Measurements from ENCODE around the gene MYBBP1A. TPM values are rescaled to one million over a fixed set of nuclear protein-coding genes. Genes with fewer than 3 reads are reported as not detected.

MYBBP1A gene
- total and polyA plus RNA-seq, 9 of the 15 experiments (the other 6 are each of a cell fraction or from before 2014, with no cell fraction given): 2.0 to 114 (median 47.2) TPM

DNA sequence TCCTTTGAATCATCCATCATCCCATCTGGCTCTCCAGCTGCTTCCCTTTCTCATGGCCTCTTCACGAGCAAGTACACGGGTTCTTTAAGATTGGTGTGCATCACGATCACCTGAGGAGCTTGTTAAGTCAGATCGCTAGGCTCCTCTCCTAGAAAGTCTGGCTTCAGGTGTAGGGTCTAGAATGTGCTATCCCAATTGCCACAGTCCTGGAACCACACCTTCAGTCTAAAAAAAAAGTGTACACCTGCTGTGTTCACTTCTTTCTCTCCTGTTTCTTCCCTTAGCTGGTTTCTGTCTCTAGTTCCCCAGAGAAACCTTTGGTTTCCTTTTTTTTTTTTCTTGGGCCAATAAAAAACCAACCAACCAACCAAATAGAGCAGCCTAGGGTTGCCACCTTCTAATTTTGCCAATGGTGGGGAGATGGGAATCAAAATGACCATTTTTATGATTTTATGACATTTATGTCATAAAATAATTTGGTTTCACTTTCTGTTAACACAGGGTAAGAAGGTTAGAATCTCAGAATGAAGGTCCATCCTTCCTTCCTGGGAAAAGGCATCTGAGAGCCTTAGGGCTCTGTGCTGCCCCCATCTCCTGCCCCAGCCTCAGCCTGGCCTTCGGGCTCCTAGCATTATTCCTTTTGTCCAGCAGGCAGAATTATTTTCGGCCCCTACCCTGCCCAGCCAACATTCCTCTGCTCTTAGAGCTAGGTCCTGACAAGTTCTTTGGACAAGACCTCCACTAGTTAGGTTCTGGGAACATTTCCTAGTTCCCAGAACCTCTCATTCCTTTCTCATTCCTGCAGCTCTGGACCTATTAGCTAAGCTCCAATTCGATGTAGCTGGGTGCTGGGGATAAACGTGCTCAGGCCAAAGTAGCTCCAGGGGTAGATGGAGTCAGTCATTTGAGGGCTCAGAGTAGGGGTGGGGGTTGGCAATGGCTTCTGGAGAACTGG lies 7.1 kb upstream of the MYBBP1A start (continued):
- TF ChIP-seq, protein P1, sequence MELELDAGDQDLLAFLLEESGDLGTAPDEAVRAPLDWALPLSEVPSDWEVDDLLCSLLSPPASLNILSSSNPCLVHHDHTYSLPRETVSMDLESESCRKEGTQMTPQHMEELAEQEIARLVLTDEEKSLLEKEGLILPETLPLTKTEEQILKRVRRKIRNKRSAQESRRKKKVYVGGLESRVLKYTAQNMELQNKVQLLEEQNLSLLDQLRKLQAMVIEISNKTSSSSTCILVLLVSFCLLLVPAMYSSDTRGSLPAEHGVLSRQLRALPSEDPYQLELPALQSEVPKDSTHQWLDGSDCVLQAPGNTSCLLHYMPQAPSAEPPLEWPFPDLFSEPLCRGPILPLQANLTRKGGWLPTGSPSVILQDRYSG (tag; conservative IDR thresholded peaks at IDR 0.05; ENCODE audit: low read depth): no peak
- TF ChIP-seq RBM34 (IDR thresholded peaks at IDR 0.05; ENCODE audit: borderline replicate concordance, insufficient read depth, low read length) (no peak), HEY1 (CRISPR knock-in tag; IDR thresholded peaks at IDR 0.05; ENCODE audit: borderline replicate concordance) (no peak)

DNA sequence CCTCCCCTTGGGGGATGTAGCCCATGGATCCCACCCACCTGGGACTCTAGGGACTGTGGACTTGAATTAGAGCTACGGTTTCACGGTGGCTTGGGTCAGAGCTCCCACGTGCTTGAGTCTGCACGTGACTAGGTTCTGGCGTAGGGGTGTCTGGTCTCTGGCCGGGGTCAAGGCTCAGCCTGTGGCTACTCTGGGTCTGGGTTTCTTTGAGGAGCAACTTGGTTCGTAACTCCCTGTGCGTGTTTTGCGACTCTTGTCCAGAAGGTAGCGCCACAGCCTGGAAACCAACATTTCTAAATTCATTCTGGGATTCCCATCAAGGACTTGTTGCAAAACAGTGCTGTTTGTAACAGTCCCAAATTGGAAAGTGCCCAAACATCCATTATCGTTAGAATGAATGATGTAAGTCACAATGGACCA lies 5.7 kb upstream of the MYBBP1A start:
- POLR2A ChIA-PET: no interaction called here
- intact Hi-C loops (cut with micrococcal nuclease): loop anchor here (10.0 kb wide), 1 partner anchor 144 kb away; the partner anchor contains the start of gene PELP1
- TF ChIP-seq, protein P2, sequence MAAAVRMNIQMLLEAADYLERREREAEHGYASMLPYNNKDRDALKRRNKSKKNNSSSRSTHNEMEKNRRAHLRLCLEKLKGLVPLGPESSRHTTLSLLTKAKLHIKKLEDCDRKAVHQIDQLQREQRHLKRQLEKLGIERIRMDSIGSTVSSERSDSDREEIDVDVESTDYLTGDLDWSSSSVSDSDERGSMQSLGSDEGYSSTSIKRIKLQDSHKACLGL (CRISPR knock-in tag; IDR thresholded peaks at IDR 0.05; ENCODE audit: borderline replicate concordance, poor library complexity, severe bottlenecking): no peak
- TF ChIP-seq, protein P3, sequence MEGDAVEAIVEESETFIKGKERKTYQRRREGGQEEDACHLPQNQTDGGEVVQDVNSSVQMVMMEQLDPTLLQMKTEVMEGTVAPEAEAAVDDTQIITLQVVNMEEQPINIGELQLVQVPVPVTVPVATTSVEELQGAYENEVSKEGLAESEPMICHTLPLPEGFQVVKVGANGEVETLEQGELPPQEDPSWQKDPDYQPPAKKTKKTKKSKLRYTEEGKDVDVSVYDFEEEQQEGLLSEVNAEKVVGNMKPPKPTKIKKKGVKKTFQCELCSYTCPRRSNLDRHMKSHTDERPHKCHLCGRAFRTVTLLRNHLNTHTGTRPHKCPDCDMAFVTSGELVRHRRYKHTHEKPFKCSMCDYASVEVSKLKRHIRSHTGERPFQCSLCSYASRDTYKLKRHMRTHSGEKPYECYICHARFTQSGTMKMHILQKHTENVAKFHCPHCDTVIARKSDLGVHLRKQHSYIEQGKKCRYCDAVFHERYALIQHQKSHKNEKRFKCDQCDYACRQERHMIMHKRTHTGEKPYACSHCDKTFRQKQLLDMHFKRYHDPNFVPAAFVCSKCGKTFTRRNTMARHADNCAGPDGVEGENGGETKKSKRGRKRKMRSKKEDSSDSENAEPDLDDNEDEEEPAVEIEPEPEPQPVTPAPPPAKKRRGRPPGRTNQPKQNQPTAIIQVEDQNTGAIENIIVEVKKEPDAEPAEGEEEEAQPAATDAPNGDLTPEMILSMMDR (IDR thresholded peaks at IDR 0.05 in 2 of 3, conservative IDR thresholded peaks at IDR 0.05 in 1 of 3; ENCODE audit: insufficient read depth in 2 of 3, low read depth in 1 of 3, low read length in 3 of 3): peak; percentile 32 to 40 (median 36); a peak in 5 of 6 replicates
- TF ChIP-seq ZBTB7A (IDR thresholded peaks at IDR 0.05; ENCODE audit: borderline replicate concordance, control insufficient read depth, low read depth, low read length) (peak; percentile 21; the same call in 1 of the 2 replicates), RAD51 (IDR thresholded peaks at IDR 0.05; ENCODE audit: borderline replicate concordance, low read depth) (peak; percentile 53; the same call in 1 of the 2 replicates), SMC3 (conservative IDR thresholded peaks at IDR 0.05; ENCODE audit: insufficient read depth, low read depth, low read length) (0 out of 2 replicates have a peak, but pooled peaks have one; percentile 1), RBM22 (IDR thresholded peaks at IDR 0.05; ENCODE audit: low read depth, low read length, poor library complexity, severe bottlenecking) (no peak), BHLHE40 (IDR thresholded peaks at IDR 0.05; ENCODE audit: low read length) (peak; percentile 37)
- TF ChIP-seq, protein P4, sequence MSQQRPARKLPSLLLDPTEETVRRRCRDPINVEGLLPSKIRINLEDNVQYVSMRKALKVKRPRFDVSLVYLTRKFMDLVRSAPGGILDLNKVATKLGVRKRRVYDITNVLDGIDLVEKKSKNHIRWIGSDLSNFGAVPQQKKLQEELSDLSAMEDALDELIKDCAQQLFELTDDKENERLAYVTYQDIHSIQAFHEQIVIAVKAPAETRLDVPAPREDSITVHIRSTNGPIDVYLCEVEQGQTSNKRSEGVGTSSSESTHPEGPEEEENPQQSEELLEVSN (IDR thresholded peaks at IDR 0.05; ENCODE audit: borderline replicate concordance in 1 of 2, extremely low read depth in 1 of 2, insufficient read depth in 1 of 2, insufficient read length in 1 of 2, low read depth in 1 of 2, low read length in 1 of 2, poor library complexity in 1 of 2, severe bottlenecking in 1 of 2): peak in 1 of 2 experiments; percentile 10

More for the DNA sequence above, 5.7 kb upstream of the MYBBP1A start:
- no peak overlapping the region for H3K27ac ChIP-seq (ENCODE audit: extremely low read depth, low read depth, low read length)
- H3K27me3 ChIP-seq (ENCODE audit: control insufficient read depth in 2 of 2, insufficient read depth in 2 of 2, low read length in 2 of 2): no peaks in the 10 kb centered on the region
- H3K36me3 ChIP-seq (ENCODE audit: control insufficient read depth, insufficient read depth, low read length): no peaks in the 10 kb centered on the region
- peaks cover 2 to 9% of the 10 kb centered on the region in 2 experiments; a peak in 3 of 5 replicates for H3K4me1 ChIP-seq (replicated peaks in 1 of 2; ENCODE audit: control insufficient read depth in 2 of 2, insufficient read depth in 2 of 2, low read length in 2 of 2)
- peak in 3 of 4 experiments; percentile 27 to 33 (median 31) for DNase-seq (ENCODE audit: extremely low read depth in 1 of 4, low spot score in 3 of 4)
- 12% methylated on average over 10 of the region's 11 CpGs for WGBS (ENCODE audit: insufficient coverage, low coverage, missing lambda C conversion rate)
- no peaks in the 10 kb centered on the region for H4K20me1 ChIP-seq (replicated peaks; ENCODE audit: control insufficient read depth, insufficient read depth, low read length)
- H3K9me1 ChIP-seq (ENCODE audit: control insufficient read depth, insufficient read depth, low read length): no peaks in the 10 kb centered on the region
- H3K4me3 ChIP-seq: no peak overlapping the region
- CTCF ChIA-PET (ENCODE audit: low intra/inter-chr PET ratio): no interaction called here
- no peaks in the 10 kb centered on the region for H3K9me3 ChIP-seq (replicated peaks; ENCODE audit: control insufficient read depth, insufficient read depth, low read depth, low read length)
- H3K79me2 ChIP-seq (ENCODE audit: control insufficient read depth, insufficient read depth, low read length): no peaks in the 10 kb centered on the region
- no TSS peak for BruUV-seq (replicated peaks)
- H3K4me2 ChIP-seq (ENCODE audit: insufficient read depth, low read length): no peak overlapping the region
- H3K9ac ChIP-seq (ENCODE audit: insufficient read depth in 1 of 2, low read depth in 2 of 2, low read length in 2 of 2): no peak overlapping the region
- no peak for FAIRE-seq
- peak; percentile 56 for ATAC-seq
- no peak overlapping the region for H2AFZ ChIP-seq (ENCODE audit: low read depth, low read length)
- in situ Hi-C loops (cut with MboI): no loop called here

All from K562 (cell line).